Right ventricle myocardium superior (tissue), 1 donor: ENCODE data around the gene PFN3. TPM values are rescaled to one million over a fixed set of nuclear protein-coding genes. Genes with fewer than 3 reads are reported as not detected.

Experiments used
- ATAC-seq: fragments of 200-7000 bp; cut with Tn5 transposase; one replicate; pipeline ENCODE4 v1.9.1; 2020; ENCODE audit warnings: mild to moderate bottlenecking; ENCODE audit not compliant: poor library complexity
- DNase-seq: peaks from one replicate; pipeline ENCODE4 v3.0.0-alpha.2; 2020
- intact Hi-C: fragments of 100-400 bp; cut with DNase I; formaldehyde crosslinking; loops from one replicate; pipeline ENCODE4 v1.11.2; 2022
- total RNA-seq: library from RNA; stranded (reverse); fragmentation: NEBNext Ultra II Directional; extraction: Animal tissue kit (Norgen Biotek cat#: 25700); gene quantifications from one replicate; pipeline ENCODE4 v1.2.1, GENCODE V29; 2021
- donor health status: DM: no; HTN: yes; CAD: no; lungs with severe emphysema.

The PFN3 gene
- total RNA-seq, 1 donor from 2014 or later: not detected

- ATAC-seq (peak; percentile 97), DNase-seq (peak; percentile 93)
- intact Hi-C loops: loop anchor here (2.0 kb wide), 1 partner anchor 51 kb away; no protein-coding TSS in a partner anchor
These were observed 3.6 kb upstream of the PFN3 start for GRCh38 chr5:177403792-177404640.

GRCh38 chr5:177403102-177403791 is 2.8 kb upstream of the PFN3 start:
- DNase-seq (no peak), ATAC-seq (no peak)
- intact Hi-C loops: loop anchor here (2.0 kb wide), 1 partner anchor 52 kb away; no protein-coding TSS in a partner anchor

GRCh38 chr5:177402271-177403043 is 2.0 kb upstream of the PFN3 start:
- DNase-seq (peak; percentile 60), ATAC-seq (peak; percentile 29)
- intact Hi-C loops: loop anchor here (2.0 kb wide), 1 partner anchor 52 kb away; no protein-coding TSS in a partner anchor

- intact Hi-C loops: no loop called here
- ATAC-seq: no peak
- no peak for DNase-seq
These were observed 2.5 kb downstream of the PFN3 start for GRCh38 chr5:177397875-177398390.

GRCh38 chr5:177396807-177397206 is 3.7 kb downstream of the PFN3 start:
- intact Hi-C loops: no loop called here
- no peak for ATAC-seq

GRCh38 chr5:177396078-177396477 is 4.4 kb downstream of the PFN3 start:
- ATAC-seq (no peak), DNase-seq (no peak)
- intact Hi-C loops: no loop called here

More at GRCh38 chr5:177396807-177397206, 3.7 kb downstream of the PFN3 start:
- no peak for DNase-seq

- DNase-seq (no peak), ATAC-seq (no peak)
- intact Hi-C loops: no loop called here
These were observed 6.5 kb downstream of the PFN3 start for GRCh38 chr5:177393990-177394389.

- DNase-seq: no peak
- intact Hi-C loops: no loop called here
- ATAC-seq: no peak
These were observed 7.2 kb downstream of the PFN3 start for GRCh38 chr5:177393206-177393765.

GRCh38 chr5:177392765-177393164 is 7.7 kb downstream of the PFN3 start:
- intact Hi-C loops: no loop called here
- DNase-seq (no peak), ATAC-seq (no peak)

- DNase-seq (peak; percentile 82), ATAC-seq (peak; percentile 92)
- intact Hi-C loops: loop anchor here (2.0 kb wide), 1 partner anchor 110 kb away; no protein-coding TSS in a partner anchor
These were observed 9.8 kb downstream of the PFN3 start for GRCh38 chr5:177390363-177391300.

GRCh38 chr5:177389241-177390169 is 11.0 kb downstream of the PFN3 start:
- intact Hi-C loops: loop anchor here (2.0 kb wide), 1 partner anchor 111 kb away; no protein-coding TSS in a partner anchor
- DNase-seq (no peak), ATAC-seq (peak; percentile 36)

- no peak for ATAC-seq
- DNase-seq: no peak
- intact Hi-C loops: no loop called here
These were observed 11.9 kb downstream of the PFN3 start for GRCh38 chr5:177388521-177389052.

GRCh38 chr5:177387405-177387804 is 13.1 kb downstream of the PFN3 start:
- no peak for DNase-seq
- intact Hi-C loops: no loop called here
- no peak for ATAC-seq

- intact Hi-C loops: no loop called here
- no peak for ATAC-seq
- no peak for DNase-seq
These were observed 13.9 kb downstream of the PFN3 start for GRCh38 chr5:177386542-177386941.

- DNase-seq (no peak), ATAC-seq (no peak)
- intact Hi-C loops: no loop called here
These were observed 14.7 kb downstream of the PFN3 start for GRCh38 chr5:177385720-177386119.

- ATAC-seq: no peak
- intact Hi-C loops: no loop called here
These were observed 16.3 kb downstream of the PFN3 start, which contains the start of gene SLC34A1 for GRCh38 chr5:177384134-177384533. Gene SLC34A1 (plus strand): TSS chr5:177384434. CDS start chr5:177385742, 1,308 bp downstream.

More at GRCh38 chr5:177384134-177384533, 16.3 kb downstream of the PFN3 start, which contains the start of gene SLC34A1:
- DNase-seq: no peak
